ENCODE data around the gene ROR1.

Gene ROR1

DNA sequence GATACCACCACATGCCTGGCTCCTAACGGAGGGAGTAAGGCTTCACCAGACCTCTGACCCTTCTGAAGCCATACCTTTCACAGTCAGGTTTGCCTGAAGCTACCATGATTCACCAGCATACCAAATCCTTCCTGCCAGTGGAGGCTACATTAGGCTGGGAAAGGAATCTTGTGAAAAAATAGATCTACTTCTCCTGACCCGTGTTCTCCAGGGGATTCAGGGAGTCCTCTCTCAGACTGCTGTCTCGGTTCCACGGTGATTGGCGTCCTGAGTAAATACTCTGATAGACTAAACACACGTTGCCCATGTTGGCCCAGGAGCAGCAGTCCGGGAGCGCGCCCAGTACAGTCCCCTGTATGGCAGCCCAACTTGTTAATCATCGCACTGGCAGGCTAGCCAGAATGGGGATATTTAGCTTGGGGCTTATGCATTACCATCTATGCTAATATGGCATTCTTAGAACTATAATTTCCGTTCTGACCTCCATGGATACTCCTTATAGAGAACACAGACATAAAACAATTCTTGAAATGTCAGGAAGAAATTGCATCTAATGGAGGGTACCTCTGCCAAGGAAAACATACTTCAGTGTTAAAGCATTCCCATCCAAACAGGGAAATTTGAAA is 173.2 kb downstream of the ROR1 start:
- no peak for DNase-seq

DNA sequence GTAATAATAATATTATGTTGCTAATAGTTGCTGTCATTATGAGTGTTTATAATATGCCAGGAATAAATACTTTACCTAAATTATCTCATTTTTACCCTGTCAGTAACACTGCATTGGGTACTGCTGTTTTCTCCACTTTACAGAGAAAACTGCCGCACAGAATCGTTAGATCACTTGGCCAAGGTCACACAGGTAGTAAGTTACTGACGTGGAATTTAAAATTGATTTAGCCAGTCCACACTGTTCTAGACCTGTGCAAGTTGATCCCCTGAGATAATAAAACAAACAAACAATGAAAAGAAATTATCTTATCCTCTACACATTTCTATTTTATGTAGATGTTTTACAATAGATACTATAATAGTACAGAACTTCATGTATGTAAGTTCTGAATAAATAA is 174.1 kb downstream of the ROR1 start:
- DNase-seq: no peak

DNA sequence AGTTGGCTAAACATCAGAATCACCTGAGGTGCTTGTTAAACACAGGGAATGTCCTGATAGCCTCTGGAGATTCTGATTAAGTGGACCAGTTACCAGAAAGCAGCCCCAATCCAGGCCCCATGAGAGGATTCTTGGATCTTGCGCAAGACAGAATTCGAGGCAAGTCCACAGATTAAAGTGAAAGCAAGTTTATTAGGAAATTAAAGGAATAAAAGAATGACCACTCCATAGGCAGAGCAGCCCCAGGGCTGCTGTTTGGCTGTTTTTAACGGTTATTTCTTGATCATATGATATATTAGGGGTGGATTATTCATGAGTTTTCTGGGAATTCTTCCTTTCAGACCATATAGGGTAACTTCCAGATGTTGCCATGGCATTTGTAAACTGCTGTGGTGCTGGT is 176.2 kb downstream of the ROR1 start:
- DNase-seq: no peak

DNA sequence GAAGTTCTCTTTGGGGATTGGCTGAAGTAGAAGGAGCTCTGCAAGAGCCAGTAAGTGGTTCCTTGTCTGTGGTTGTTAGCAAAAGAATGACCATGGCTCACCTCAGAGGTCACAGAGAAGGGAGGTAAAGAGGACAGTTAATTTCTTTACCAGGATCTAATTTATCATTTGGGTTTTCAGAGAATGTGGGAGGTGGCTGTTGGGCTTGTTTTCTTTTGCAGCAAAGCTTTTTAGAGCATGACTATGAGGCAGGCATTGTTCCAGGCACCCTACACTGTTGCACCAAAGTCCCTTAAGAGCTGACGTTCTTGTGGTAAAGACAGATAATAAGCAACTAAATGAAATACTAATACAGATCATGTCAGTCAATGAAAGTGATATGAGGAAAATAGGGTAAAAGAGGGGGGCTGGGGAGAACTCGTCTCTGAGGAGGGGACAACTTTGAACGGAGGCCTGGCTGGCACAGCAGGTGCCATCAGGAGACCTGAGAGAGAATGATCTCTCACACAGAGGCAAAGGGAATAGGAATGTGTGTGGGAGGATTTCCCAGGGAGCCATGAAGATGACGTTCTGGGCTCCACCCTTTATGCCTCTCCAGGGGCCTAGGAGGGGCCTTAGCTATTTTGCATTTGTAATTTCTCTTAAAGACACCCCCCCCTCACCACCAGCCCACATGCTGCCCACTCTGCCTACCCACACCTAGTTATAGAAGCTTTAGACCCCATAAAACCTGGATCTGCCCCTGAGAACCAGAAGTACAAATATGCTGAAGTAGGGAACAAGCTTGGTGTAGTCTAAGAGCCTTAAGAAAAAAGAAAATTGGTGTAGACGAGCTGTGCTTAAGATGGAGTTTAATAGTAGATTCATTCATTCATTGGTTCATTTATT is 177.5 kb downstream of the ROR1 start:
- no peak for DNase-seq

DNA sequence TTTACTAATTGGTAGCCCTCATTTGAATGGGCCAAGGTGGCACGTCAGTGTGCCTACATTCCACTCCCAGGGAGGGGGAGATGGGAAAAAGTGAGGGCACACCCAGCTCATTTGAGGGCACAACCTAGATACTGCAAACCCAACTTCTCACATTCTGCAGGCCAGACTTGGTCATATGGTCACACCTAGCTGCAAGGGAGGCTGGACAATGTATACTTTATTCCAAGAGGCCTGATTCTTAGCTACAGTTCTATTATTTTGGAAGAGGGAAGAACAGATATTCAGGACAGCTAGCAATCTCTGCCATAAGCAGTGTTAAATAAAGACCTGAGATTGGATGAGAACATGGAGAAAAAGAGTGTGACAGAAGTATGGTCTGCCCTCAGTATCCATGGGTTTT is 180.4 kb downstream of the ROR1 start:
- no peak for DNase-seq

DNA sequence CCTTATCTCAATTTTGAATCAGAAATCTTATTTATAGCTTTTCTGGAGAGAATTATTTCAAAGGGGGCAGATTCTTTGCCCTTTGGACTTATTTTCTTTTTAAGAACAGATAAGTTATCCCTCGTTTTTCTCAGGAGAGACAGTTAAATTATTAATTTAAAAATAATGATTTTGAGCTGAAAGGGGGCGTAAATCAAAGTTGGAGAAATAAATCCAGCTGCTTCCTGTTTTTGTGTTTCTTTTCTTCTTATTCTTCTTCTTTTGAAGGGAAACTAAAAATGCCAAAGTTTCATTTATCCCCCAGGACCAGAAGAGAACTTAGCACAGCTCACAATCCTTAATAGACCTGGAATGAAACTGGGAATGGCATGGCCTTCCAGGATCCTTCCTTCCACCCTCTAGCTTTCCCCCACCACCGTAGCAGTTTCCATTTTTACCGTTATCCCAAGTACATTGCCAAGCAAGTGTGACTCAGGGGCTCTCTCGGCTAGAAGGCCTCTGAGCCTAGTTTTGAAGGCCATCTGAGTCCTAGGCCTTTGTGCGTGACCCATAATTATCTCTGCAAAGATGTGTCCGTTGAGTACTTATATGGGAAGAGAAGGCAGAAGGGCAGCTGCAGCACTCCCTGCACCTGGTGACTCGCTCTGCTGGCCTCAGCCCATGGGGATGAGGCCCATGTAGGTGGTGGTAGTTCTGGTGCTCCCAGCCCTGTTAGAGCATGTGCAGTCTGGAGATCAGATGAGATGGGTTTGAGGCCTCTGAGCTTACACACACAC is 181.7 kb downstream of the ROR1 start:
- DNase-seq: no peak

DNA sequence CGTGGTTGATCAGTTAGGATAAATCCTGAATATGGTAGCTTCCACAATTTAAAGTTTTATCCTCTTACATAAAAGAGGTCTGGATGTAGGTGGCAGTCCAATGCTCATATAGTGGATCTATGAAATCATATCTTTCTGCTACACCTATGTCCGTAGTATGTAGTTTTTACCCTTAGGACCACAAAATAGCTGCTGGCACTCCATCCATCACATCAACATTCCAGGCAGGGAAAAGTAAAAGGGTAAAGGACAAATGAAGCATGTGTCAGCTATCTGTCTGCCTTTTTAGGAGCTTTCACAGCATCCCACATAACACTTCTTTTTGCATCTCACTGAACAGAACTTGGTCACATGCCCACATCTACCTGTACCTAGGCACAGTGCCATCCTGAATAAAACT is 184.7 kb downstream of the ROR1 start:
- DNase-seq: no peak

DNA sequence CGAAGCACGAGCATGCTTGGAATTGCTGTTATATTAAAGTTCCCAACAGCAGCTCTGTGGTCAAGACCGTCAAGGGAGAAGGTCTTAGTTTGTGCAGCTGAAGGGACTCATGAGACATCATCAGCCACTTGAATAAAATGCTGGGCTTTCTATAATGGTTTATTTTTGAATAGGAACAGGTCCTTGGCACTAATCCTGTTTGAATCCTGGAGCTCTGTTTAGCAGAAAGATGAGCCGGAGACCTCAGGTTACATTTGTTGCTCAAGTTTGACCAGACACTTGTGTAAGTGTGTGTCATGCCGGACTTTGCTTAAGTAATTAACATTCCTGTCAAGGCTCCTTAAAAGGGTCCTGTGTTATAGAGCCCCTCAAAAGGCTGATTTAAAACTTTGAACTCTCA is 186.5 kb downstream of the ROR1 start:
- DNase-seq: no peak

DNA sequence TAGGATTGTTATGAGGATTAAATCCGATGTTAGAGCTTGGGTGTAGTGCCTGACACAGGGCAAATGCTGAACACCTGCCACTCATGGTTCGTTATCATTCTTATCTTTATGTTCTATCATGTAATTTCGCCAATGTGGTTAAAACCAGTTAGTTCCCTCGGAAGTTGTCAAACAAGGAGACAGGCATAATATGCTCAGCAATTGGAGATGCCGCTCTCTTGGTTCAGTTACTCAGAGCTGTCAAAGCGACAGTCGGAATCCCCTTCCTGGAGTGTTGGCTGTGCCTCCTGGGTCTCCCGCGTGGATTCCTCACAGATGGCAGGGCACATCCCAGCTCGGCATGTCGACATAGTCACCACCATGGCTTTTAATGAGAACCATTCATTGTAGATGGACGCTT is 192.2 kb downstream of the ROR1 start:
- no peak for DNase-seq

DNA sequence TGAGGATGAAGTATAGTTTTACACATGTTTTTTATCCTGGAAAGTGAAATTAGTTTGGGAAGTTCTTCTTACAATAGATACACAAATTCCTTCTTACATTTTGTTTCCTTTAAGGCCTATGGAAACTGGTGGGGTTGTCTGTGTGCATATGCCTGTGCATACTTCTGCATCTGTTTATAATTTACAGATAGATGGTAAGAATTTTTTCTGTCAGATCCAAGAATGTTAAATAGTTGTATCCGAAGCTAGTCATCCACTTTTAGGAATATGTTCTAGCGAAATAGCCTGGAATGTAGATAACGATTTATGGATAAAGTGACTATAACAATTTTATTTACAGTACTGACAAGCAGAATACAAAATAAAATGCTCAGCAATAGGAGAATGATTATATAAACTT is 194.1 kb downstream of the ROR1 start:
- DNase-seq: no peak

DNA sequence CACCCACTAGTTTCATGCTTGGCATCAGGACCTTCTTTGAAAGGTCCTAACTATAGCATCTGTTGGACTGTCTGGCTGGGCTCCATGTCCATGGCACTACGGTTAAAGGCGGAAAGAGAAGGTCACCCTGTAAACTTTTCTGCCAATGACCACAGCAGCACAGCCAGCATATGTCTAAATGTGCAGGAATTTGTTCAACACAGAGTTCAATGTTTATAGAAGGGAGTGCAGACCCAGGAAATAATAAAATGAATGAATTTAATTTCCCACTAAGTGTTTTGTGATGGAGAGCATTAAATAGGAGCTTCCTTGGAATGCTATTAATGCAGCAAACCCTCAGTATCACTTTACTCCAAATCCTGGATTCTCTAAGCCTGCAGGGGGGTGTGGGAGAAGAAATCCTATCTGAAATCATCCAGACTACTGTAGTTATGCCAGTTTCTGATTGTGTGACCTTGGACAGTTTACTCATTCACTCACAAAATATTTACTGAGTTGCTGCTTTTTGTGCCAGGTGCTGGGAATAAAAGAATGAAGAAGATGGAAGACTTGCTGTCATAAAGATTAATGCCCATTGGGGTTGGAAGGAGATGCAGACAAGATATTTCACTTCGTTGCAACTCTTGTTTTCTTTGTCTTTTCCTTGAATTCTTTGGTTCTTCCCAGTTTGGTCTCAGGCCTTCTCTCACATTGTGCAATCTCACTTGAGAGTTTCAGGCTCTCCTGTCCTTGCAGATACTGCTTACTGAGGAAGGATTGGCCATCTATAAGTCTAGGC is 195.0 kb downstream of the ROR1 start:
- DNase-seq: no peak

DNA sequence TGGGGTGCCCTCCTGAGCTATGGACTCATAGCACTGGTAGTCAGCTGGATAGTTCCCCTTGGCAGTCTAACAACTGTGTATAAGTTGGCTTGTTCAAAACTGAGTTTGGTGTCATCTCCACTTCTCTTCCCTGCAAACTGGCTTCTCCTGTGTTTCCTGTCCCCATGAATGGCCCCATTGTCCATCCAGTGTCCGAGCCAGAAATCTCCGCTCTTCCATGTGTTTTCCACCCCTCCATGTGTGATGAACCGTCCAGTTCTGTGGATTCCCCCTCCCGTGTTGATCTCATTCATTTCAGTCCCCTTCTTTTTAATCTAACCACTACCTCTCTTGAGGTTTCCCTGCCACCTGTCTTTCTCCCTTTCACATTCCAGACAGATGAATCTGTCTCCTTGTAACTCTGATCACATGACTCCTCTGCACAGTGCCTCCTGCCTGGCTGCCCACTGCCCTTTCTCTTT is 195.7 kb downstream of the ROR1 start:
- DNase-seq: no peak

DNA sequence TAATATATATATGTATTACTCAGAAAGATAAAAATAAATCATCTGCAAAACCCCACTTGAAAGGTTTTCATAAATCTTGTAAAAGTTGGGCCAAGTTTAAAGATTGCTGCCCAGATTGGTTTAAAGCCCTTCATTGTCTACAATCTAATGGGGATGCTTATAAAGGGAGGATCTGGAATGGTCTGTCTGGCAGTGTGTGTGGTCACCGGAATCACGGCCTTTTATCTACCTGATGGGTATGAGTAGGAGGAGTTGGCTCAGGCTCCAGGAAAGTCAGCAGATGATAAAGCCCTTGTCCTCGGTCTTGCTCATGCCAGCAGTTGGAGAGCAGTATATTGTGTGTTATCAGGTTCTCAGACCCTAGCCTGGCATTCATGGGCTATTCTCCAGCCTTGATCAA is 197.7 kb downstream of the ROR1 start:
- no peak for DNase-seq

DNA sequence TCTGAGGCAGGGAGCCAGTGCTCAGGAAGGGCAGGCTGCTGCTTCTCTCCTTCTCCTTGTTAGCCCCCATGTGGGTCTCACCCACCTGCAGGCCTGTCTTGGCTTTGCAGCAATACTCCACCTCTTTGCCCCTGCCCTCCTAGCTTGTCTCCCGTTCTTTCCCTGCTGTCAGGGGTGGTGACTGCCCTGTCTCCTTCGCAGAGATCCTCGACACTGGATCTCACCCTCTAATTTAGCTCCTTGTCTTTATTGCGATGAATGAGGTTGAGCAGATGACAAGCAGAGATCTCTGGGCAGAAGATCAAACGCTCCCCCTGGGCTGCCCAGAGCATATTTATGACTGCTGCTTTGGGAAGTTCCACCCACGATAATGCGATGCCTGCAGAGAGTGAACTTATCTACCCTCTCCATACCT is 199.2 kb downstream of the ROR1 start:
- no peak for DNase-seq

DNA sequence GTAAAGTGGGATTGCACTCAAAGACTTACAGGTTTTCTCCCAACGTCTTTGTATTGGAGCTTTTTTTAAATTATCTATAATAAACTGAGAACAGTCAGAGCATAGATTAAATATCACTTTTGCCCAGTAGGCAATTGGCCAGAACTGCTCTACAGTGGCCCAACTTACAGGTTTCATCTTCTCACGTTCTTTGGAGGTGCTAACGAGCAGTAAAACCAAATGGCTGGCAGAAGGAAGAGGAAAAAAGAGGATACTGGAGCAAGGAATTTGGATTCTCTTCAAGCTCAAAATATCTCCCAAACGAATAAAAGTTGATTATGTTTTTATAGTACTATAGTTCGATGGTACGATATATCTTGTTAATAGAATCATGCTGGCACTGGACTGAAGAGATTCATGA is 201.1 kb downstream of the ROR1 start:
- no peak for DNase-seq

DNA sequence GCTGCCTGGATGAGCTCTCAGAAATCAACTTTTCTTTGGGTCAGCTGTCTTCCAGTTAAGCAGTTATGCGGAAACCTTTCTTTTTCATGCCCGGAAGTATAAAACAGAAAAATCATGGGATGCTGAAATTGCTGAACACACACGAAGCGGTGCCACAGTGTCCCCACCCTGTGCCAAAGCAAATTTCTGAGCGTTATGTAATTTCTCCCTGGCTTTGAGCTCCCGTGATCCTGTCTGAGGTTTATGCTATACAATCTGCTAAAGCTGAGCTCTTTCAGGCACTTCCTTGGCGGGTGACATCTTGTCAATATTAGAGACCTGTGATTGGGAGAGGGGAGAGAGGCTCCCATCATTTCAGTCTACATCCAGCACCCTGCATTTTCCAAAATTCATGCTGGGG is 201.7 kb downstream of the ROR1 start:
- peak; percentile 9 for DNase-seq

DNA sequence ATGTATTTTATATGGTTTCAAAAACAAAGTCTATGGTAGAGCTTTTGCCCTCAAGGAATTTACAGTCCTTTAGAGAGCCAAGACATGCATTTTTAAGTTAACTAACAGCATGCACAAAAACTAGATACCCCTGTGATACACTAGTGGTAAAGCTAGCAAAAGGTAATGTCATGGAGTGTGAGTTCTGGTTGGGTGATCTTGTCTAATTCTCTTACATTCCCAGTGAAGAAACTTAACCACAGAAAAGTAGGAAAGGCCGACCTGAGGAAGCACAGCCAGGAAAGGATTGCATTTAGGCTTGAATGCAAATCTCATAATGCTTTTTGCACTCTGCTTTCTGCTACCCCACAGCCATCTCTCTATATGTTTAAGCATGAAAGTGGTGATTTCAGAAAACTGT is 202.2 kb downstream of the ROR1 start:
- no peak for DNase-seq

DNA sequence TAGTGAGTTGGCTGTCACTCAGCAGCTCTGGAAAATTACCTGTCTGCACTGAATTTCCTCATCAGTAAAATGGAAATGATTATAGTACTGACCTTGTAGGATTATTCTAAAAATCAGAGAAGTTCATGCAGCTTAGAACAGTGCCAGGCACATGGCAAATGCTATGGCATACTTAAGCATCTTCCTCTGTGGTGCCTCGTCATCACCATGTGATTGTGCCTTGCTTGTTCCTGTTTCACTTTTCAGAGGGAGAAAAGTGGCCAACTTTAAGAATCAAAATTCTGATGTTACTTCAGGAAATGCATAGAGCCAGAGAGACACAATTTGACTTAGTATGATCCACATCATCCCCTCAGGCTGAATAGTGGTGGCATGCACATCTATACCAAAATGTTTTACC is 203.6 kb downstream of the ROR1 start:
- no peak for DNase-seq

DNA sequence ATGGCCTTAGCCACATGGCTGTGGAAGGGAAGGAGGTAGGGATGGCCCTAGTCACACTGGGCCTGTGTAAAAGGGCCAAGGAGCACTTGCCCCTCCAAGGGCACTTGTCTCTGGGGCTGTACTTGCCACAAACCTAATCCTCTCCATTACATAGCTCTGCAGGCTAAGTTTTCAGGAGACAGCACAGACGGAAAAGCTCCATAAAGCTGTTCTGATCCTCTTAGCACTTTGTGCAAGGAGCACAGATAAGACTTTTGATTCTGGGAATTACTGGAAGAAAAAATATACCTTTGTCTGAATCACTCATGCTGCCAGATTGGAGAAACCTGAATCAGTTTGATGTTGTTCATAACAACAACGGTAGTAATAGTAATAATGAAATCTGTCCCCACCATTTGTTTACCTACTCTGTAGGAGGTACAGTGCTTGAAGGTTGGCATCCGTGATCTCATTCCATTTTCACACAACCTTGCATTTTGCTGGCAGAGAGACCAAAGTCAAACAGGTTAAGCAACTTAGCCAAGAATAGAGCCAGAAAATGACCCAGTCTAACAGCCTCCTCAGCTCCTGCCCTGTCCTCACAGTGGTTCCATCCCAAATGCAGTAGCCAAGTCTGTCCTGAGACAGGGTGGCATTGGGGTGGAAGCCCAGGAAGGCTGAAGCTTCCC is 207.1 kb downstream of the ROR1 start:
- no peak for DNase-seq

DNA sequence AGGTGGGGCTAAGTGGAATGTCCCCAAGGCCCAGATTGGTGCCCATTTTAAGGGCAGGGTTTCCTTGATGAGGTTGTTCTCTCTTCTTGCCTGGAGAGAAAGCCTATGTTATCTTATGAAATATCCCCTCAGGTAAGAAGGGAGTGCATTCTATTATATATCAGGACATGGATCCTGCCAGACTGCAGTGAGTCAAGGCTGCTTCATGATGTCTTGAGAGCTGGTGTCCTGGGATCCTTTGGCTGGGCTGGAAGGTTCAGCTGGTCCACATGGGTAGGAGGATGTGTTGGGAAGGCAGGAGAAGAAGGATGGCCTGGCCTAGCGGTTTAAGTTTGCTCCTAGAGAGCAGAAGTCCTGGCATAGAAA is 207.6 kb downstream of the ROR1 start:
- DNase-seq: no peak

DNA sequence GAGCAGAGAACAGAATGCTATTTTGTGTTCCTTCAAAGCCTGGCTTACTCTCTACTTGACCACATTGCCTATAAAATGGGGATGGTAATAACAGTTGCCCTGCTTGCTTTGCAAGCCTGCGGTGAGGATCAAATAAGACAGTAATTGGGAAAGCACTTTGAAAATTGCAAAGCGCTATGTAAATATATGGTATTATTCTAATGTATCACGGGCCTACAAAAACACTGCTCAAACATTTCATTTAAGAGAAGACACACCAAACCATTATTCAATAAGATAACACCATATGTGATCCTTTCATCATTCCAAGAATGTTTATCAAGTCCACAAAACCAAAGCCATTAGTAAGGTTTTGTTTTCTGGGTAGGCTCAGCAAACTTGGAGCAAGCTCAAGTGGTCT is 208.4 kb downstream of the ROR1 start:
- peak; percentile 15 for DNase-seq

Measured in COR-L47 (cell line).